ENCODE results near the gene CCT8. TPM values are rescaled to one million over a fixed set of nuclear protein-coding genes. Genes with fewer than 3 reads are reported as not detected.
"Not testable (repeated sequence)": the region's sequence is repeated elsewhere in the genome, so short reads cannot be mapped to it uniquely, and the experiment has no call there.

The CCT8 gene
- total and polyA plus RNA-seq, 10 donors: 92.3 to 137 (median 111) TPM

DNA sequence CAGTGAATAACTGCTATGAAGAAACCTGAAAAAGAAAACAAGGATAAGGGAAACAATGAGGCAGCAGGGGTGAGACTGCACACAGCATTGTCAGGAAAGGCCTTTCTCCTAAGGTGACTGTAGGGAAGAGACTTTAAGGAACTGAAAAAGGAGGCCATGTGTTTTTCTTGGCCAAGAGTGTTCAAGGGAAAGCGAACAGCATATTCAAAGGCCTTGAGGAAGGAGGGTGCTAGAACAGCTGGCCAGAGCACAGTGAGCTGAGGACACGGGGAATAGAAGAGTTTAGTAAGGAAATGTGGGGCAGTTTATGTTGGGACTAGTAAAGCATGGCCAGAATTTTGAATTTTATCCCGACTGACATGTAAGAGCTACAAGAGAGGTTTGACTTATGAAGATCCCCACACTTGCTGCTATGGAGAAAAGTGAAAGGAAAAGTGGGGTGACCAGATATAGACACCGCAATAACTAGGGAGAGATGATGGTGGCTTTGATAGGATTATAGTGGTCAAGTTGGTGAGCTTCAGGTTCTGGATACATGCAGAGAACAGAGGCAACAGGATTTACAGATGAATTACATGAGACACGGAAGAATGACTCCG, 55.7 kb downstream of the CCT8 start:
- intact Hi-C loops (cut with DNase I; ENCODE audit: low total_unique reads): no loop called here
- Histone ChIP-seq H3K36me3 (no peaks in the 10 kb centered on the region), H3K27ac (peak overlapping the region in 4 of 8 donors; percentile 4 to 92 (median 90)), H3K4me1 (peaks cover 9 to 44% (median 28%) of the 10 kb centered on the region in 6 donors), H3K4me3 (peak overlapping the region in 7 of 8 donors; percentile 65 to 99 (median 93)), H3K27me3 (replicated peaks in 1 of 7) (no peaks in the 10 kb centered on the region), H3K9me3 (no peaks in the 10 kb centered on the region)
- WGBS, 5 donors: 66 to 82% (median 76%) methylated on average over 6 of the region's 6 CpGs
- TF ChIP-seq POLR2A (IDR thresholded peaks at IDR 0.05): no peak
- TF ChIP-seq, protein P1, sequence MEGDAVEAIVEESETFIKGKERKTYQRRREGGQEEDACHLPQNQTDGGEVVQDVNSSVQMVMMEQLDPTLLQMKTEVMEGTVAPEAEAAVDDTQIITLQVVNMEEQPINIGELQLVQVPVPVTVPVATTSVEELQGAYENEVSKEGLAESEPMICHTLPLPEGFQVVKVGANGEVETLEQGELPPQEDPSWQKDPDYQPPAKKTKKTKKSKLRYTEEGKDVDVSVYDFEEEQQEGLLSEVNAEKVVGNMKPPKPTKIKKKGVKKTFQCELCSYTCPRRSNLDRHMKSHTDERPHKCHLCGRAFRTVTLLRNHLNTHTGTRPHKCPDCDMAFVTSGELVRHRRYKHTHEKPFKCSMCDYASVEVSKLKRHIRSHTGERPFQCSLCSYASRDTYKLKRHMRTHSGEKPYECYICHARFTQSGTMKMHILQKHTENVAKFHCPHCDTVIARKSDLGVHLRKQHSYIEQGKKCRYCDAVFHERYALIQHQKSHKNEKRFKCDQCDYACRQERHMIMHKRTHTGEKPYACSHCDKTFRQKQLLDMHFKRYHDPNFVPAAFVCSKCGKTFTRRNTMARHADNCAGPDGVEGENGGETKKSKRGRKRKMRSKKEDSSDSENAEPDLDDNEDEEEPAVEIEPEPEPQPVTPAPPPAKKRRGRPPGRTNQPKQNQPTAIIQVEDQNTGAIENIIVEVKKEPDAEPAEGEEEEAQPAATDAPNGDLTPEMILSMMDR (IDR thresholded peaks at IDR 0.05 in 8 of 11, conservative IDR thresholded peaks at IDR 0.05 in 3 of 11): no peak
- no peak for TF ChIP-seq POLR2AphosphoS5 (IDR thresholded peaks at IDR 0.05)
- DNase-seq: no peak

- H3K4me1 ChIP-seq; intact Hi-C loops (cut with DNase I; ENCODE audit: low total_unique reads); H3K27ac ChIP-seq; H3K9me3 ChIP-seq; H3K4me3 ChIP-seq; DNase-seq; H3K27me3 ChIP-seq (replicated peaks in 1 of 7): not testable (repeated sequence)
- peaks cover 0 to 31% (median 12%) of the 10 kb centered on the region in 6 donors for H3K36me3 ChIP-seq
- WGBS, 5 donors: 92 to 100% (median 98%) methylated on average over 1 to 27 of the region's 30 CpGs
Measured at GRCh38 chr21:29011236-29011635, 62.2 kb downstream of the CCT8 start.

GRCh38 chr21:29008367-29008766, 65.1 kb downstream of the CCT8 start:
- peaks cover 0 to 11% (median 6%) of the 10 kb centered on the region in 6 donors for H3K4me1 ChIP-seq
- H3K36me3 ChIP-seq: peaks cover 0 to 37% (median 12%) of the 10 kb centered on the region in 6 donors
- H3K27me3 ChIP-seq (replicated peaks in 1 of 7): no peaks in the 10 kb centered on the region
- H3K9me3 ChIP-seq: no peaks in the 10 kb centered on the region
- WGBS, 5 donors: 90 to 96% (median 94%) methylated on average over 3 of the region's 3 CpGs
- DNase-seq: no peak
- H3K4me3 ChIP-seq: no peak overlapping the region
- TF ChIP-seq POLR2AphosphoS5 (IDR thresholded peaks at IDR 0.05) (no peak), POLR2A (IDR thresholded peaks at IDR 0.05) (no peak)
- TF ChIP-seq, protein P1 (IDR thresholded peaks at IDR 0.05 in 8 of 11, conservative IDR thresholded peaks at IDR 0.05 in 3 of 11): no peak
- no peak overlapping the region for H3K27ac ChIP-seq
- intact Hi-C loops (cut with DNase I; ENCODE audit: low total_unique reads): no loop called here

DNA sequence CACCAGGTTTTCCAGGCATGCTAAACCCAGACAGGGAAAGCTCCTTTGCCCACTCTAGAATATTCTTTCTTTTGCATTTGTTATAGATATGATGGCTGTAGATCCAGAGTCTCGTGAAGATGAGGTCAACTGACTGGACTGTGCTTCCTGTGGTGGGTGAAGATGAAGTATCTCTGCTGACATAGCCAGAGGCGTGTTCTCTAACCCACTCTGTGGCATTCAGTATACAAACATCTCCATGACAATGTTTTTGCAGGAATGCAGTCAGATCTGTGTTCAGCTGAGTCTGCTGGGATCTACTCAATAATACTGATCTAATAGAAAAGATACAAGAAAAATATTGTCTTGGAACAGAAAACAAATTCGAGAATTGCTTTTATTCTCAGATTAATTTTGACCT, 65.6 kb downstream of the CCT8 start:
- intact Hi-C loops (cut with DNase I; ENCODE audit: low total_unique reads): no loop called here
- Histone ChIP-seq H3K27ac (no peak overlapping the region), H3K27me3 (replicated peaks in 1 of 7) (no peaks in the 10 kb centered on the region), H3K4me1 (peaks cover 0 to 14% (median 10%) of the 10 kb centered on the region in 6 donors), H3K9me3 (no peaks in the 10 kb centered on the region), H3K36me3 (peaks cover 0 to 37% (median 12%) of the 10 kb centered on the region in 6 donors), H3K4me3 (no peak overlapping the region)
- 77 to 94% (median 89%) methylated on average over 3 of the region's 3 CpGs for WGBS, 5 donors
- no peak for TF ChIP-seq POLR2A (IDR thresholded peaks at IDR 0.05)
- TF ChIP-seq, protein P1 (IDR thresholded peaks at IDR 0.05 in 8 of 11, conservative IDR thresholded peaks at IDR 0.05 in 3 of 11): no peak
- no peak for TF ChIP-seq POLR2AphosphoS5 (IDR thresholded peaks at IDR 0.05)
- no peak for DNase-seq
